Stimulated activated CD8-positive, alpha-beta memory T cell treated with anti-CD3 and anti-CD28 coated beads, Interleukin-2, amount 100 ng/mL, for 1 hour (primary cell): ENCODE results near the gene BCAN.

Experiments
- DNase-seq, 2 donors: peaks; one replicate each; pipeline ENCODE4 v3.0.0-alpha.2; 2020; ENCODE audit warnings: low read depth in 2 of 2

The BCAN gene

DNA sequence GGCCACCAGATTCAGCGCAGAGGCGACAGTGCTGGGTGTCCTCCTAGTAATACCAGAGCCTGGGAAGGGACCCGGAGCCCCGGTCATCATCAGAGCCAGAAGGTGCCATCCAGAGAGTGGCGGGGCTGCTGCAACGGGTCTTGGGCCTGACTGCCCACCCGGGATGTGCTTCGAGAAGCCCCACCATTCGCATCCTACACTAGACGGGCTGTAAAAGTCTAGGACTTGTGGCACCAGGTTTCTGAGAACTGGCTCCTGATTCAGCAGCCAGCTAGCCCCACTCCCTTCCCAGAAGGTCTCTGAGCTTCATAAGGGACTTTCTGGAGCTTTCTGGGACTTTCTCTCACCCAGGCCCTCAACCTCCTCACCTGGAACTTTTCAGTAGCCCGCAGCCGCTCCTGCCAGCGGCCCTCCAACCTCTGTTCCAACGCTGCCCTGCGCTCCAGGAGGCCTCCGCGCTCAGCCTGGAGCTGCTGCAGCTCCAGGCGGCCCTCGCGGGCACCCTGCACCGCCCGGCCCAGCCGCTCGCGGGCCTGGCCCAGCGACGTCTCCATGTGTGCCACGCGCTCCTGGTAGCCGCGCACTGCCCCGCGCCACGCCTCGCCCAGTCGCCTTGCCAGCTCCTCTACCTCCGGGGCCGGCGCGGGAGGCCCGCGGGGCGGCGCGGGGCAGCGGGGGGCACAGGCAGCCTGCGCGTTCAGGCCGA lies 34.4 kb downstream of the BCAN start:
- DNase-seq, result no peak

GRCh38 chr1:156676820-156677615 lies 35.1 kb downstream of the BCAN start, which contains the start of gene NES:
Gene NES (minus strand): TSS chr1:156677407. CDS start chr1:156677264, 143 bp downstream.
- no peak for DNase-seq

DNA sequence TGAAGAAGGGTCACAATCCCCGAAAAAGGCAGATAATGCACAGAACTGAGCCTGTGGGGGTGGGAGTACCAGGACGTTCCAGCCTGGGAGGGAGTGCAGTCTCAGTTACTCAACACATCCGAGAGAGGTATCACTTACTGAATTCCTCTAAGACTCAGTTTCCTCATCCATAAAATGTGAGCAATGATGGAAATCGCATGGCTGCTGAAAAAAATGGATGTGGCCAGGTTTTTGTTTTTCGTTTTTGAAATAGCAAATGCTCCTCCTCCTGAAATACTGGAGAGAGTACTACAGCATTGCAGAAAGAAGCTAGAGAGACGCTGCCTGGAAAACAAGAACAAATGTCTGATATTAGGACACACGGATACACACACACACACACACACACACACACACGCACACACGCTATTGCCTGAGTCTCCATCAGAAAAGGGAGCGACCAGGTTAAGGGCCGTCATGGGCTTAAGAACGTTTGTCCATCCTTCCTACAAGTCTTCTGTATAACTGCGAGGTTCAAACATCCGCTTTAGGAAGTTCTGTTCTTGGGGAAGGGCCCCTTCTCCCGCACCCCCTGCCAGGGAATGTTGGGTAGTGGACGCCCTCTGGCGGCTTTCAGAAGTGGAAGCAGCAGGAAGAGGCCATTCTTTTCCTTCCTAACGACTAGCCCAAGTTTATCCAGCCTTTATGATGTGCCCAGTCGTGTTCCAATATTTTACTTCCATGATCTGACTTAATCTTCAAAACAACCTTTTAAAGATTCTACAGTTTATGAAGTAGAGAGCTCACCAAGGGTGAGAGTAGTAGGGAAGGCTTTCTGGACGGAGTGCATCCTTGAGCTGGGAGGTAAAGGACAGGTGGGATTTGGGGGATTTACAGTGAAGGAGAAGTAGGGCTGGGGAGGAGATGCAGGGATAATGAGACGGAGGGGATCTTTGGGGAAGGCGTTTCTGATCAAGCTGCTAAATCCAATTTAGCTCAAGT lies 36.0 kb downstream of the BCAN start:
- DNase-seq, result no peak

GRCh38 chr1:156680056-156680455 lies 38.1 kb downstream of the BCAN start:
- no peak for DNase-seq

GRCh38 chr1:156681196-156681960 lies 39.5 kb downstream of the BCAN start:
- no peak for DNase-seq

DNA sequence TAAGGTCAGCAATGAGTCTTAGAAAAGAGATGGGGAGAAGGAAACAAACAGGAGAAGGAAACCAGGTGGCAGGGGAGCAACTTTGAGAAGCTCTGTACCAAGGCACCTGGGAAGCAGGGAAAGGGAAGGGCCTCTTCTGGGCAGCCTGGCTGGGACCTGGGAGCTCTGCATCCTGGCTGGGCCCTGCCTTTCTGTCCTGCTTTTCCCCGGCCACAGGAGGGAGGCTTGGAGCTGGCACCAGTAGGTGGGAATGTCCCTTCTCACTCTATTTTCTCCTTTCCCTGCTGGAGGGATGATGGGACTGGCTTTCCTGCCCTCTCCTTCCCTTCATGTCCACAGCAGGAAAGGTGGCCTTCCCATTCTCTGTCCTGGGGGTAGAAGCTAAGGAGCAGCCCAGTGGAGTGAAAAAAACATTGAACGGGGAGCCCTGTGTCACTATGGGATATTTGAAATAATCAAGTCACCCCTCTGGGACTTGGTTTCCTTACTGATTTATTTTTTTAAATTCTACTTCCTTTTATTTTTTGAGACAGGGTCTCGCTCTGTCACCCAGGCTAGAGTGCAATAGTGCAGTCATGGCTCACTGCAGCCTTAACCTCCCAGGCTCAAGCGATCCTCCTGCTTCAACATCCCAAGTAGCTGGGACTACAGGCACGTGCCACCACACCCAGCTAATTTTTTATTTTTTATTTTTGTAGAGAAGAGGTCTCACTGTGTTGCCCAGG lies 40.4 kb downstream of the BCAN start:
- no peak for DNase-seq

GRCh38 chr1:156684227-156684782 lies 42.4 kb downstream of the BCAN start:
- DNase-seq, result no peak

DNA sequence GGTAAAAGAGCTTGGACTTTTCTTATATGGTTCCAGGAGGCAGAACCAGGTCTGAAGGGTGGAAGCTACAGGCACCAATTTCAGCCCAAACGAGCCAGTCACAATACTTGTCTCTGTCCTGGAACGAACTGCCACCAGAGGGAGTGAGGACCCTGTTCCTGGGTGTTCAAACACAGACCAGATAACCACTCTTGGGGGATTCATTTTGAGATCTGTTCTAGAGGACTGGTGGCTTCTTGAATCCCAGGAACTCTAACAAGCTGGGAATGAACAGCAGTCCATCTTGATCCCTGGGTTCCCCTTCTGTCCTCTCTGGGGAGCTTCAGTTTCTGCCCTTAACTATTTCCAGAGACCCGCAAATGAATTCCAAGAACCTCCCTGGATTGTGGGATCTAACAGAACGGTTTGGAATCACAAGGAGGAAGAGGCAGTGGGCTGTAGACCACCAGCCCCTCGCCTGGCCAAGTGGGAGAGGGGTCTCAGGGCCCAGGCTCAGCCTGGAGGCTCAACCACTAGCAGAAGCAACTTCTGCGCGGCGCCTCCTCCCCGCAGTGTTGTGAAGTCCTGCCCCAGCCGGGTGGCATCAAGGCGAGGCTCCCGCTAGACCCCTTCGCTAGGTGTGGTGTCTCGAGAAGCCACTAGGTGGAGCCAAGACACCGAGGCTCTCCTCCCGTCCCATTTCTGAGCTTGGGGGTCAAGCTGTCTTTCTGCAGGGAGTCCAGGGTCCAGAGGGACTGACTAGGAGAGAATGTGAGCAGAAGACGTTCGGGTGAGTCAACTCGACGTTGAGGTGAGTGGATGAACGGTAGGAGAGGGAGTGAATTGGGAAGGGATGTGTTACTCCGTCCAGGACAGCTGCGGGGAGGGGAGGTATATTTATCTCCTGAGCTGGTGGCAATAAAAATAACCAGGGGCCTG lies 47.4 kb downstream of the BCAN start:
- peak; percentile 41 to 53 for DNase-seq

GRCh38 chr1:156689953-156690674 lies 48.2 kb downstream of the BCAN start:
- no peak for DNase-seq

DNA sequence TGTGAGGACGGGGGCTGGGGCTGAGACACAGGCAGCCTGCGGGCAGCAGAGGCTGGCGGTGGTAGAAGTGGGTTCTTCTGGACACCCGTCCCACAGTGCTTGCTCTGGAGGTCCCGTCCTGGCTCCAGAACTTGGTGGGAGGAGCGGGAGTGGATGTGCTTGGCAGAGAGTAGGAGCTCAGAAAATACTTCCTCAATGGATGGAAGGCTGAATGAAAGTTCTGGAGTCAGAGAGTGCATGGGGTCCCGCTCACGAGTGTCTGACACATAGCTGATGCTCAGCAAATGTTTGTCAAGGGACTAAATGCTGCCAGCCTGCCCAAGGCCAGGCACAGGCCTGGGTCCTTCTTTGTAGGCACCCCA lies 48.7 kb downstream of the BCAN start:
- no peak for DNase-seq

DNA sequence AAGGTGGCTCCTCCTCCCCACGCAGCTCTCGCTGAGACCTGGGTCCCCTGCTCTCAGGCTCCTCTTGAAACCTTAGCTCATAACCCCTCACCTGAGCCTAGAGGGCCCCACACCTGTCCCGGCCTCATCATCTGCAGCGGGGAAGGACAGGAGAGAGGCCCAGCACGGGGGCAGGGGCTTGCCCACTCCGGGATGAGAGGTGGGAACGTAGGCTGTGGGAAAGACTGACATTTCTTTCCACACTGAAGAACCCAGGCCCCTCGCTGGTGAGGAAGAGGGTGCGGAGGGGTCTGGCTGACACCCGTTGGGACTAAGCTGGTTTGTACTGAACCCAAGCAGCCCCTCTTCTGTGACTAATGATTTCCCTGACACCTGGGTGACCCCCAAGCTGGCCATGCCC lies 49.3 kb downstream of the BCAN start:
- DNase-seq, result no peak

GRCh38 chr1:156691665-156692440 lies 49.9 kb downstream of the BCAN start:
- DNase-seq, result no peak

DNA sequence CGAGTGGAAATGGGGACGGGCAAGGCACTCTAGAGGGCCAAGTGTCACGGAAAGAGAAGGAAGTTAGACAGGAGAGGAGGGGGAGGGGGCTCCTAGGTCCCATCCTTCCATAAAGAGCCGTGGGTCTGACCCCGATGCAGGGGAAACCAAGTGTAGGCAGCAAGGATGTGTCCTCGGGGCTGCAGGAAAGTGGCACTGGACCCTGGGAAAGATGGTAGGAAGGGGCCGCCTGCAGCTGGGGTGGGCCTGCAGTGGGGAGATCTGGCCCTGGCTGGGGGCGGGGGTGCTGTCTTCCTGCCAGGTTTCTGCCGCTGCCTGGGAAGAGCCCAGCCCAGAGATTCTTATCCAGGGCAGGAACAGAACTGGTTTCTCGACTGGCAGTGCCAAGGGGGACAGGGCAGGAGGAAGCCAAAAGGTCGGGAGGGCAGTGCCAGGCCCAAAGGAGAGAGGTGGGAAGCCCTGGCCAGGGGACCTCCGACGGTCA lies 50.6 kb downstream of the BCAN start:
- no peak for DNase-seq

- DNase-seq, result no peak
These were observed 51.3 kb downstream of the BCAN start for GRCh38 chr1:156692925-156693847.

- DNase-seq, result no peak
These were observed 52.2 kb downstream of the BCAN start for GRCh38 chr1:156693848-156694689.

- DNase-seq, result no peak
These were observed 52.7 kb downstream of the BCAN start for GRCh38 chr1:156694690-156694962.
